ENCODE measurements around the gene ASNS.
A peak's percentile ranks its signal among the peaks of the same experiment; 100 is the strongest.

- TF ChIP-seq MYC (IDR thresholded peaks at IDR 0.05; ENCODE audit: low read depth, low read length) (no peak), POLR2A (IDR thresholded peaks at IDR 0.05; ENCODE audit: extremely low read depth, insufficient read length) (no peak)
- TF ChIP-seq, protein P1, sequence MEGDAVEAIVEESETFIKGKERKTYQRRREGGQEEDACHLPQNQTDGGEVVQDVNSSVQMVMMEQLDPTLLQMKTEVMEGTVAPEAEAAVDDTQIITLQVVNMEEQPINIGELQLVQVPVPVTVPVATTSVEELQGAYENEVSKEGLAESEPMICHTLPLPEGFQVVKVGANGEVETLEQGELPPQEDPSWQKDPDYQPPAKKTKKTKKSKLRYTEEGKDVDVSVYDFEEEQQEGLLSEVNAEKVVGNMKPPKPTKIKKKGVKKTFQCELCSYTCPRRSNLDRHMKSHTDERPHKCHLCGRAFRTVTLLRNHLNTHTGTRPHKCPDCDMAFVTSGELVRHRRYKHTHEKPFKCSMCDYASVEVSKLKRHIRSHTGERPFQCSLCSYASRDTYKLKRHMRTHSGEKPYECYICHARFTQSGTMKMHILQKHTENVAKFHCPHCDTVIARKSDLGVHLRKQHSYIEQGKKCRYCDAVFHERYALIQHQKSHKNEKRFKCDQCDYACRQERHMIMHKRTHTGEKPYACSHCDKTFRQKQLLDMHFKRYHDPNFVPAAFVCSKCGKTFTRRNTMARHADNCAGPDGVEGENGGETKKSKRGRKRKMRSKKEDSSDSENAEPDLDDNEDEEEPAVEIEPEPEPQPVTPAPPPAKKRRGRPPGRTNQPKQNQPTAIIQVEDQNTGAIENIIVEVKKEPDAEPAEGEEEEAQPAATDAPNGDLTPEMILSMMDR (IDR thresholded peaks at IDR 0.05; ENCODE audit: low read depth, low read length), result peak; percentile 27
Measured at GRCh38 chr7:97845622-97846203, 26.5 kb downstream of the ASNS start.

Data from NB4 (cell line).